Activated CD8-positive, alpha-beta memory T cell treated with anti-CD3 and anti-CD28 coated beads, Interleukin-2, amount 50 U/mL, for 24 hours (primary cell): ENCODE measurements around the gene RAP1GAP2.
A peak's percentile ranks its signal among the peaks of the same experiment; 100 is the strongest.

Experiments used
- DNase-seq: peaks from one replicate; pipeline ENCODE4 v3.0.0-alpha.2; 2020; ENCODE audit errors: extremely low read depth

RAP1GAP2 gene

DNA sequence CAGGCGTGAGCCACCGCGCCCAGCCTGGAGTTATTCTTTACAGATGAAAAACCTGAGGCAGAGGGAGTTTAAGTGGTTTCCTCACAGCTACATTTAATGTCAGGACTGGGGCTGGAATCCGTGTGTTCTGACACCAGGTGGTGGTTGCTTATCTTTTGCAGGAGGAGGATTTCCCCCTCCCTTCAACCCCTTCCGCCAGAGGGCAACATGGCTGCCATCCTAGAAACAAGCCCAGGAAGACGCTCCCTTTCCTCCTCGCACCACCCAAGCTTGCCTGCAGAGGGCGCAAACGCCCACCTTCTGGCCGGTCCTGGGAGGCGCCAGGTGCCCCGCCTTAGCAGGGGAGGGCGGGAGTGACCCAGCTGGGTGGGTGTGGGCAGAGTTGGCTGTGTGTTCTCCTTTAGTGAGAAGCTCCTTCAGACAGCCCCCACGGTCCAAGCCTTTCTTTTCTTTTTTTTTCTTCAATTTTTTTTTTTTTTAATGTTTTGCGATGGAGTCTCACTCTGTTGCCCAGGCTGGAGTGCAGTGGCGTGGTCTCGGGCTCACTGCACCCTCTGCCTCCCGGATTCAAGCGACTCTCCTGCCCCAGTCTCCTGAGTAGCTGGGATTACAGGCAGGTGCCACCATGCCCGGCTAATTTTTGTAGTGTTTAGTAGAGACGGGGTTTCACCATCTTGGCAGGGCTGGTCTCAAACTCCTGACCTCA, 9.9 kb upstream of the RAP1GAP2 start:
- DNase-seq = peak; percentile 78

DNA sequence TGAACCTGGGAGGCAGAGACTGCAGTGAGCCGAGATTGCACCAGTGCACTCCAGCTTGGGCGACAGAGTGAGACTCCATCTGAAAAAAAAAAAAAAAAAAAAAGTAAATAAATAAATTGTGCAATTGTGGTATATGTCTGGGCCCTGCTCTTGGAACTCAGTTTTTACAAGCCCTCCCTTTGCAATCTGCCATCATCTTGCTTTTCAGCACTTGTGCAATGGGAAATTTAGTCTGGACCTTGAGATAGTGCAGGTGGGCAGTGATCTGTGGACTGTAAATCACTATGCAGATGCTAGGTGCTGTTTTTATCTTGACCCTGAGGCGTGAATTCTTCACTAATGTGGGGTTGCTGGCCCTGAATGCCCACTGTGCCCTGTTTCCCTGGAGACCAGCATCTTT, 6.5 kb upstream of the RAP1GAP2 start:
- DNase-seq = no peak

DNA sequence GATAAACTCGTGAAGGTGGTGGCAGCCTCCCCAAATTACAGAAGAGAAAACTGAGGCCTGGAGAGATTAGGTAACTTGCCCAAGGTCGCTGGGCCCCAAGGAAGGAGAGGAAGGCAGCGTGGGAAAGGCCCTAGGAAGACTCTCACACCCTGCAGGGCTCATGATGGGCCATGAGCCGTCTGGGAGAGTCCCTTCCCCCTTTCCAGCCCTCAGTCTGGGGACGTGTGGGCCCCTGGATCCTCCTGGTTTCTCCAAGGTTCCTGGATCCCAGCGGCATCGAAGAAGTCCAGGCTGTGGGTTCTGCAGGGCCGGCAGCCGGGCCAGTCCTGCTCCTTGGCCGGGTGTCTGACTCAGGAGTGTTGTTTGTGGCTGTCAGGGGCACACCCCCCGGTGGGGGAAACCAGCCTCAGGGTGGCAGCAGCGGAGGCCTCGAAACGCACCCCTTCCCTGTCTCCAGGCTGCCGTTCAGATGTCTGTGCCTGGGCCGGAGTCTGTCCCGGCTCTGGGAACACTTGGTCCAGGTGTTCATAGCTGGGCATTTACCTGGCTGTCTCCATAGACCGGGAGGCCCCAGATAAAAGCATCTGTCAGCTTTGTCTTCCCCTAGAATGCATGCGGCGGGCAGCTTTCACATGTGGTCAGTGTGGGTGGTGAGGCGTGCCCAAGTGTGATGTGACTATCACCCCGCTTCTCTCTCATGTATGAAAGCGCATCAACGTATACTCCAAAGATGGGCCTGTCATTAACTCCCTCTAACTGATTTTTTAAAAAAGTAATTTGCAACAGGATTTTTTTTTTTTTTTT, 3.7 kb upstream of the RAP1GAP2 start:
- peak; percentile 57 for DNase-seq

DNA sequence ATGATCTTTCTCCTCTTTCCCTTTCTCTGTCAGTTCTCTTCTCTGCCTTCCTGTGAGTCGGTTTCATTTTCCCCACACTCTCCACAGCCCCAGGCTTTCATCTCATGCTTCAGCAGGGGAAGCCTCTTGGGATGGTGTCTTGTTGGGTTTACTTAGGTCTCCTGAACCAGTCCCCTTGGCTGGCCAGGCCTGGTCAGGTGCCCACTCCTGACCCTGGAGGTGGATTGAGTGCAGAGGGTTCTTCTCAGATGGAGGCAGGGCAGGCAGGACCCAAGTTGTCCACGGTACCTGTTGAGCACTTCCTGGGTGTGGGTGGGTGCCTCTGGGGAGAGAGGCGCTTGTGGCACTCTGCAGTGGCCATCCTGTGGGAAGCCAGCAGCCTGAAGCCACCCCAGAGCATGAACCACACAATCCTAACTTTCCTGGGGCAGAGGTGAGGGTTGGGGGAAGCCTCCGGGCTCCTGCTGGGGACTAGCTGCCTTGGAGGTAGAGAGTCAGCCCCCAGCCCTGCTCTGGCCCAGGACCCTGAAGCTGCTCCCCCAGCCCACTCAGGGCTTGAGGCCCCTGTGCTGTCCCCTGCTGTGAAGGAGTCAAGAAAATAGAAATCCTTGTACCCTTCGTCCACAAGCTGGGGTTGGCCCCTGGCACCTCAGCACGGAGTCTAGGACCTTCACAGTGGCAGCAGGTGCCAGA, 2.0 kb upstream of the RAP1GAP2 start:
- DNase-seq = no peak

DNA sequence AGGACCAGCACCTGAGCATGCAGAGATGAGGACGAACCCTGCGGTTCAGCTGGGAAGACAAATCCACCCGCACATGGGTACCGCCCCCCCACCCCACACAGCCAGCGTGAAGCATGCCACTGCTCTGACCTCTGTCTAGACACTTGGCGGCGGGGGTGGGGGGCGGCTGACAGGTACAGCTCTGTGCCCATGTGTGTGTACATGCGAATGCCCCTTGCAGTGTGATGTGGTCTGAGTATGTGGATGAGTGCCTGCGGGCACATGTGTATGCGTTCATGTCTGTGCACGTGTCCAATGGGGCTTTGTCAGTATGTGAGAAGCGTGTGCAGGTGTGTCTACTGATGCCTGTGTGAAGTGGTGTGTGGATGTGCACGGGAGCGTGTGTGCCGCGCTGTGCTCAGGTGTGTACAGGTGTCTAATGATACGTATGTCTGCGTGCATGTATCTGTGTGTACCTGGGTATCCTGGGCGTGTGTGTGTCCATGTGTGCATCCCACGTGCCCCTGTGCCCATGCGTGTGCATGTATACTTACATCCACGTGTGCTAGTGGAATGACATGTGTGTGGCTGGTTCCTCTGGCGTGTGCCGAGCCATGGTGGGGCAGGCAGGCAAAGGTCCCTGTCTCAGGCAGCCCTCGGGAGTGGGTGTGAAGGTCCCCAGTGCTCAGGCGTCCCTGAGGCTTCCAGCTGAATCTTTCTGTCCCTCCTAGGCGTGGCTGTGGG, 636 bp upstream of the RAP1GAP2 start:
- DNase-seq = no peak

DNA sequence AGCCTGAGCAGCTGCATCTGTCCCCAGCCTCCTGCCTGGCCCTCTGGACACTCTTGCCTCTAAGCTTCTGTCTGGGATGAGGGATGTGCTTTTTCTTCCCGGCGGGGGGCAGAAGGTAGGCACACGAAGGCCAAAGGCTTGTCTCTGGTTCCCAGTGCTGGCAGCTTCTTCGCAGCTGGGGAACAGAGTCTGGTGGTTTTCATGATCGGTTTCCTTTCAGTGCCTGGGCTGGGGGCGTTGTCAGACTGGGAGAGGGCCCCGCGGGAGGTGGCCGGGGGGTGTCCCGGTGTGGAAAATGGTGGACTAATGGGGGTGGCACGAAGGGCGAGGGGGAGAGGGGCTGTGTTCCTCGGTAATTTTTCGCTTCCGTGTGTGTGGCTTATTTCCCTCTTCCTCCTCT, 988 bp downstream of the RAP1GAP2 start:
- no peak for DNase-seq

DNA sequence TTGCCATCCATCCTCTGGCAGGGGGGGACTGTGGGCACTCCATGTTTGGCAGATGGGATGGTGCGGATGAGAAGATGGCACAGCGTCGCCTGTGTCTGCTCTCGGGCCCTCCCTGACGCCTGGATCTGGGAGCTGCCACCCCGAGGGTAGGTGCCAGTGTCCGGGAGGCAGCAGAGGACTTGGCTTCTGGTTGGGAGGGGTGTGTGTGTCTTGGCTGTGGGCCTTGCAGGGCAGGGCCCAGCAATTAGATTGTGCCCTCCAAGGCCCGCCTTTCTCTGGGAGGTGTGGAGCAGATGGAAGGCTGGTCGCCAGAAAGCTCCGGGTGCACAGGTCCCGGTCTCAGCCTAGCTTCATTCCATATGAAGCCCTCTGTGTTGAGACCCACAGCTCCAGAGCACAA, 1.4 kb downstream of the RAP1GAP2 start:
- no peak for DNase-seq

DNA sequence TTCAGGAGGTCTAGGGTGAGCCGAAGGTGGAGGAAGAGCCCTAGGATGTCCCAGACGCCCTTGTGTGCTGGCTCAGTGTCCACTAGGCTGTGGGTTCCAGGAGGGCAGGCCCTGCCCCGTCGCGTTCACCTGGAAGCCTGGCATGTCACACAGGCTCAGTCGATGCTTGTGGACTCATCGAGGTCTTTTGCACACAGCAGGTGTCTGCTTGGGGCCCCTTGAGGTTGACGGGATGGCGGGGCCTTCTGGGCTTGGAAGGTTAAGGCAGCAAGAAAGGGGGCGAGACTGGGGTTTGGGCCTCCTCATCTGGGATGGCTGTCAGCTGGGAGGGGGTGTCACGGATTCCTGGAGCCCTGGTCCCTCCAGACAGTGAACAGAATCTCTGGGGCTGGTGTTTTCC, 1.9 kb downstream of the RAP1GAP2 start:
- DNase-seq = no peak

DNA sequence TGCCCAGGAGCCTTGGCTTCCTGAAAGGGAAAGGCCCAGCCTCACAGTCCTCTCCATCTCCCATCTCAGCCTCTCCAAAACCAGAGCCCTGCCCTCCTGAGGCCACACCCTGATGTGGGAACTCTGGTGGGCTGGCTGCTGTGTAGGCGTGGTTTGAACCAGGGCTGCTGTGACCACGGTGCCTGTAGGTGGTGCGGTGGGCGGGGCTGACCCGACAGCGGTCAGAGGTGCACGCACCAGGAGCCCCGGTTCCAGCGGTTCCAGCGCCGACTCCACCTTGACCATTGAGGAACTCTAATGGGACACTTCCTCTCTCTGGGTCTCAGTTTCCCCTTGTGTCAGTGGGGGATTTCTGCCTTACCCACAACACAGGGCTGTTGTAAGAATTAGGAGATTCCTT, 2.4 kb downstream of the RAP1GAP2 start:
- no peak for DNase-seq

DNA sequence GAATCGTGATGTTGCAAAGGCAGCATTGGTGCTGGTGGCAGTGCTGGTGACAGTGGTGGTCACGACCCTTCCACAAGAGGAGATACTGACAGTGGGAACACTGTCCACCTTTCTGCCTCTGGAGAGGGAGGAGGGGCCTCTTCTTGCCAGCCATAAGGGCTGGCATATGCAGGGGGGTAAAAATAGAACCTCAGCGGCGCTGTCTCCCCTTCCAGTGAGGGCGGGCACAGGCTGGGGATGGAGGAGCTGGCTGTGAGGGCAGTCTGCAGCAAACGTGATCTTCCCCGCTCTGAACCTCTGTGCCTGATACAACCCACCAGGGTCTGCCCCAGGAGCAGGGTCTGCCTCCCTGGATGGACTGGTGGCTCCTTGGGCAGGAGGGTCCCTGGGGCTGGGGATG, 3.4 kb downstream of the RAP1GAP2 start:
- DNase-seq = no peak

DNA sequence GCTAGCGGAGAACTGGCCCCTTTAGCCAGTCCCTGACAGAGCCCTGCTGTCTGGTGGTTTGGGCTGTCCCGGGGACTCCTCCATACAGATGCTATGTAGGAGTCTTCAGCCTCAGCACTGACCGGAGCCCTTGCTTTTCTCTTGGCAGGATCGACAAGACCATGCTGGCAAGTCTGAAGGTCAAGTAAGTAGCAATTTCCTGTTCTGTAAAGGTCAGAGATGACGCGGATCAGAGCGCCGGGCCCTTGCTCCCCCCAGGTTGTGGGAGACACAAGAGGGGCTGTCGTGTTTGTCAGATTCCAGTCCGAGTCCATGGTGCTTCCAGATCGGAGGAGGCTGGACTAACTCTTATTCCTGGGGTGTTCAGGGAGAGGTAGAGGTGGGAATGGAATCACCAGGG, 4.1 kb downstream of the RAP1GAP2 start:
- DNase-seq = no peak

DNA sequence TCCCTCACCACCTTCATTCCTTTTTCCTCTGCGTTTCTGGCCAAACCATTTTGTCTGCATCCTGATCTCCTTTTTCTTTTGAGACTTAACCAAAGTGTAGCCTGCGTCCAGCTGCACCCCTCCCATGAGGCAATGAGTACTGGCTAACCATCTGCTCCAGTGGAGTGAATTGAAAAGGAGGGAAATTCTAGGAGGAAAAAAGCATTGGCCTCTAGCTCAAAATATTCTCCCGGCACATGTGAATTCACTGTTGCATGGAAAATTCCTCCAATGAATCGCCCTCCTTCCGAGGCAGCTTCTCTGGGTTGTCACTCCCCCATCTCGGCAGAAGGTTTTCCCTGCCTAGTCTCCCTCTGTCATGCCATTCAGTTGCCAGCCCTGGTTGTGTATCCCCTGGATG, 5.6 kb downstream of the RAP1GAP2 start:
- no peak for DNase-seq

DNA sequence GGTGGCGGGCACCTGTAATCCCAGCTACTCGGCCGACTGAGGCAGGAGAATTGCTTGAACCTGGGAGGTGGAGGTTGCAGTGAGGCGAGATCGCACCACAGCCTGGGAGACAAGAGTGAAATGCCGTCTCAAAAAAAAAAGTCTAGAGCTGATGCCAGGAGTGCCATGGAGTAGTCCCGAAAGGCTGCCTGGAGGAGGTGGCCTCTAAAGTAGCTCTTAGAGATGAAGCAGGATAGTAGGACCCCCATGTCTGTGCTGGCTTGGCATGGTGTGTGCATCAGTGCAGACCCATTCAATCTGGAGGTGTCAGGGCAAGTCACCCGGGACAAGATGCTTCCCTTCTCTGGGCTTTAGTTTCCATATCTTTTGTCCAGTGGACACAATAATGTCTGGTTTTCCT, 6.3 kb downstream of the RAP1GAP2 start:
- DNase-seq = no peak

DNA sequence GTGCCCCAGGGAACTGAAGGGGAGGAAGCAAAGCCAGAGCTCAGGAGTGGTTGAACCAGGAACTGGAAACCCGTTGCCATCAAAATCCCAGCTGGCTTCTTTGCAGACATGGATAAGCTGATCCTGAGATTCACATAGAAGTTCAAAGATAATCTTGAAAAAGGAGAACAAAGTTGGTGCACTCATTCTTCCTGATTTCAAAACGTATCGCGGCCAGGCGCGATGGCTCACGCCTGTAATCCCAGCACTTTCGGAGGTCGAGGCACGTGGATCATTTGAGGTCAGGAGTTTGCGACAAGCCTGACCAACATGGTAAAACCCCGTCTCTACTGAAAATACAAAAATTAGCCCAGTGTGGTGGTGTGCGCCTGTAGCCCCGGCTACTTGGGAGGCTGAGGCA, 7.1 kb downstream of the RAP1GAP2 start:
- no peak for DNase-seq

DNA sequence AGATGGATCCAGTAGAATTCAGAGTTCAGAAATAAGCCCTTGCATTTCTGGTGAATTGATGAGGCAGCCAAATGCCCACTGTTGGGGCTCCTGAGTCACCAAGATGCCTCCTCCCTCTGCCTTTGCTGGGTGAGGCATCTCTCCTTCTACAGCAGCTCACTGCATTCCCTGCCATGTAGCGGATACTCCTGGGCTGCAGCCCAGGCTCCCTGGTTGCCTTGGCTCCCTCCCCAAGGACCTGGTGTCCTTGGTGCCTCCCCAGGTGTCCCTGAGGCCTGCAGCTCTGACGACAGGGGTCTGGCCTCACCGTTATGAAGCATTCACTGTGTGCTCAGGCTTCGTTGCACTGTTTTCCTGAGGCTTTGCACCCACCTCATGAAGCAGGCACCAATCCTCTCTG, 7.7 kb downstream of the RAP1GAP2 start:
- no peak for DNase-seq

DNA sequence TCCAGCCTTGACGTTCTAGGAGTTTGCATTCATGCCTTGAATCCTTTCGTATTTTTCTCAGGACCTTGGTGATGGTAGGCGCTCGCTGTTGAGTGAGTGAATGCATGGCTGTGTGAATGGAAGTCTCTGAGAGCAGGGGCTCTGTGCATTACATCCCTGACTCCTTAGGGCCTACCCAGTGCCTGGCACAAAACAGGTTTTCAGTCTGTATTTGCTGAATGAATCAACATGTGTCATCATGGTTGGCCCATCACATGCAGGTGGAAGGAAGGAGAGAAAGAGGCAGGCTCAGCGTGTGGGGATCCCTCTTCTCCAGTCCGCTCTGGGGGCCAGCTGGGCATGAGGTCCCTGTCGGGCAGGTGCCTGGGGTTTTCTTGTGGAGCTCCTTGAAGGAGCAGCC, 8.7 kb downstream of the RAP1GAP2 start:
- DNase-seq = no peak

DNA sequence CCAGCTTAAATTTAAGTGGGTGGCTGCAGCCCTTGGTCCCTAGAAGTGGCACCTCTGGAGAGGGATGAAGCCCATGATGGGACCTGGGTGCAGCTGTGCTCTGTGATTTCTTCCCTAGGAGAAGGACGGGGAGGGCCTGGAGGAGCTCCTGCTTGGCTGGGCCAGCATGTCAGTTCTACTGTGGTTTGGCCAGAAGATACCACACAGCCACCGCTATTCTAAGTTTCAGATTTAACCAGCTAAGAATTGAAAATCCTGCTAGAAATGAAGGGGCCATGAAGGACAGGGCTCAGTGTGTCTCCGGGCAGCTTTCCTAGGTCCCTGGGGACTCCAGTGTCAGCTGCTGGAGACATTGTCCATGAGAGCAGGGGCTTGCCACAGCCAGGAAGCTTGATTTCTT, 9.7 kb downstream of the RAP1GAP2 start:
- no peak for DNase-seq

DNA sequence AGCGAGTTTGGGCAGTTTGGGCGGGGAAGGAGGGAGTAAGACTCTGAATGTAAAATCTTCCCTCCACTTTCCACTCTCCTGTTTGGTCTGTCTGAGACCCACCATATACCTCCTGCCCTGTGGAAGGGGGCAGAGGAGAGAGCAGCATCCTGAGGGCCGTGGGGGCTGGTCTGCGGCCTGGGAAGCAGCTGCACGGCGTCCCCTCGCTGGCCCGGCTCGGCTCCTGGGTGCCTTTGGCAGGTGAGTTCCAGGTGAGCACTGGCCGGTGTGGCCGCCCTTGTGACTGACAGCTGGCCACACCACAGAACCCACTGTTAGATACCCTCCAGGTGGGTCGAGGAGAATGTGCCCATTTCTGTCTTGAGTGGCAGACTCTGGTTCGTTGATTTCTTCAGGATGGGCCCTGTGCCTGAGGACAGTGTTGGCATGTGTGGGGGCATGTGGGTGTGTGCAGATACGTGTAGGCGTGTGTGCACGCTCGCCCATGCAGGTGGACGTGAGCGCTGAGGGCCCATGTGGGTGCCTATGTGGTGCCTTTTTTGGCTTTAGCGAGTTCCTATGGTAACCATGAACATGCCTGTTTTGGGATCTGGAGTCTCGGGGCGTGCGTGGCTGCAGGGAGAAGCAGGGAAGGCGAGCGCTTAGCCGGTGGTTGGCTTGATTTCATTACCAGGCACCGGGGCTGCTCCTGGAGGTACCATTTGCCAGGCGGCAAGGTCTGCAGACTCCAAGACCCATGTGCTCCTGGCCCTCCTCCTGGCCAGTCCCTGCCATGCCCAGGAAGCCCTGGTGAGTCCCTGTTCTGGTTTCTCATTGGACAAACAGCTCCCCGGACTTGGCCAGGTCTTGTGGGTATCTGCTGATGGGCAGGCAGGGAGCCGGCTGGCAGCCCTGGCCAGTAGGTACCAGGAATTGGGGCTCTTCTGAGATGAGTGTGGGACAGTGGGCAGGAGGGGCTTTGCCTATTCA, 12.4 kb downstream of the RAP1GAP2 start:
- DNase-seq = no peak

DNA sequence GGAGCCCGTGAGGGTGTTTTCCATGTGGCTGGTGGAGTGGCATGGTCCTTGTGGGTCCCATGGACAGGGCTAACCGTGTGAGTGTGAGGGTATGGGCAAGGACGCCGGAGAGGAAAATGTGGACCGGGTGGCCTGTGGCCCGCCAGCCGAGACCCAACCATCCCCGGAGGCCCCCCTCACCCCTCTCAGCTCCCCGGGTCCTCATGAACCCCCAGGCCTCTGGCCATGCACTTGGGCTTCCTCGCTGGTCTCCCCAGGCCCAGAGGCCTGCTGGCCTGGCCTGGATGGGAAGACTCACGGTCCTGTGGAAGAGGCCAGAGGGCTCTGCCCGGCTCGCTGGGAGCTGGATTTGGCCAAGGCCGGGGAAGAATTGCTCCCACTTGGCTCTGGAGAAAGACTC, 13.1 kb downstream of the RAP1GAP2 start:
- DNase-seq = no peak

DNA sequence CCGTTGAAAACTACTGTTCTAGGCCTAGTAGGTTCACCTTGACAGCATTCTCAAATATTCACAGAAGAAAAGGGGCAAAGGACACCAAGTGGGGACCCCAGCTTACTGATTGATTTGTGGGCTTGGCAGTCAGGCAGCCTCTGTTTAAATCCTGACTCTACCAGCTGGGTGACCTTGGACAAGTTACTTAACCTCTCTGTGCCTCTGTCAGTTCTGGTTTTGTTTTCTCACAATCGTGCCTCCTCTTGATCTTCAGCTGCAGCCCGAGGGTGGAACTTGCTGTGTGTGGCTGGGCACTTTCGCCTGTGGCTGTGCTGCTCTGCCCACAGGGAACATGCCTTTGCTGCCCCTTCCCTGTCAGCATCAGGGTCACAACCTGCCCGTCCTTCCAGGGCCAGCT, 17.8 kb downstream of the RAP1GAP2 start:
- no peak for DNase-seq
